IPS-NIHi7 (cell line): ENCODE measurements around the gene SEMA7A.
"Not testable (repeated sequence)": the region's sequence is repeated elsewhere in the genome, so short reads cannot be mapped to it uniquely, and the experiment has no call there.

Experiments used
- DNase-seq: peaks from one replicate; pipeline ENCODE4 v3.0.0; 2012; ENCODE audit warnings: mixed read lengths; ENCODE audit errors: extremely low spot score

SEMA7A gene

DNA sequence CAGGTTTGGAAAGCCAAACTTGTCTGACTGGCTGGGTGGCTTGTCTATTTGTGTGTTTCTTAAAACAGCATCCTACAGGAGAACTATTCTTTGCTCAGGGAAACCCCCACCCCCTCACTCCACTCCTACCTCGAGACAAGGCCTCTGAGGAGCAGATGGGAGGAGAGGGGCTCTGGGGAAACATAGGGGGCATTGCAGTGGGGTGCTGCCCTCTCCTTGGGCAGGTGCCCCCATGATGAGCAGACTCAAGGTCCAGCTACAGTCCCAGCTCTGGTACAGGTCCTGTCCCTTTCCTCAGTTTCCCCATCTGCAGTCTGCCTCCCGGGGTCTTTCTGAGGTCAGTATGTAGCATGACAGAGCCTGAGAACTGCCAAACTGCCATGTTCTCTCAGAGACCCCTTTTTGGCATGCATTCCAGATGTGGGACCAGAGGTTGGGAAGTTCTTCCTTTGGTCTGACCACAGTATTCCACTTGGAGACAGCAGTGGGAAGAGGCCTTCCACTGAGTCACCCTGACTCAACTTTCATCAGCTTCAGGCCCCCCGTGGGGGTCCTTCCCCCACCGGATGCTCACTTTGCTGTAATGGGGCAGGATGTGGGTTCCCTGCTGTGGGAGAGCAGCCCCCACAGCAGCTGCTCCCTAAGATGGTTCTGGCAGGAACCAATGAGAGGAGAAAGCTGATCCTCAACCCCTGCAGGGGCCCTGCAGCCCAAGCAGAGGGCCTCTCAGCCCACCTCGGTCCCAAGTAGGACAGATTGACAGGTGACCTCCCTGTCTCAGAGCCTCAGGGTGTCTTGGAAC, 34.0 kb downstream of the SEMA7A start:
- no peak for DNase-seq

DNA sequence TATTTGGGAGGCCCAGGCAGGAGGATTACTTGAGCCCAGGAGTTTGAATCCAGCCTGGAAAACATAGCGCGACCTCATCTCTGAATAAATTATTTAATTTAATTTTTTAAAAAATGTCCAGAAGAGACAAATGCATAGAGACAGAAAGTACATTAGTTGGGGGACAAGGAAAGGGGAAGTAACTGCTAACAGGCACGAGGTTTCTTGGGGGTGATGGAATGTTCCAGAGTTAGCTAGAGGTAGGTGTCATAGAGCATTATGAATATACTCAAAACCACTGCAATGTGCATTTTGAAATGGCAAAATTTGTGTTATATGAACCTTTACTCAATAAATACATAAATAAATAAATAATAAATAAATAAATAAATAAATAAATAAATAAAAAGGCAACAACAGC, 34.7 kb downstream of the SEMA7A start:
- no peak for DNase-seq

DNA sequence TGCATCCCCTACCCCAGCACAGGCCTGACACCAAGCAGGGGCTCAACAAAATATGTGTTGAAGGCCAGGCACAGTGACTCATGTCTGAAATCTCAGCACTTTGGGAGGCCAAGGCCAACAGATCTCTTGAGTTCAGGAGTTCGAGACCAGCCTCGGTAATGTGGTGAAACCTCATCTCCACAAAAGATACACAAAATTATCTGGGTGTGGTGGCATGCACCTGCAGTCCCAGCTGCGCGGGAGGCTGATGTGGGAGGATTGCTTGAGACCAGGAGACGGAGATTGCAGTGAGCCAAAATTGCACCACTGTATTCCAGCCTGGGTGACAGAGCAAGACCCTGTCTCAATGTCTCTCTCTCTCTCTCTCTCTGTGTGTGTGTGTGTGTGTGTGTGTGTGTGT, 35.6 kb downstream of the SEMA7A start:
- DNase-seq = no peak

- no peak for DNase-seq
Measured at GRCh38 chr15:74397239-74398068, 36.3 kb downstream of the SEMA7A start.

- DNase-seq = no peak
Measured at GRCh38 chr15:74396445-74397238, 37.1 kb downstream of the SEMA7A start.

GRCh38 chr15:74396146-74396438, 37.7 kb downstream of the SEMA7A start:
- DNase-seq = no peak

- DNase-seq = no peak
Measured at GRCh38 chr15:74395319-74396145, 38.2 kb downstream of the SEMA7A start.

DNA sequence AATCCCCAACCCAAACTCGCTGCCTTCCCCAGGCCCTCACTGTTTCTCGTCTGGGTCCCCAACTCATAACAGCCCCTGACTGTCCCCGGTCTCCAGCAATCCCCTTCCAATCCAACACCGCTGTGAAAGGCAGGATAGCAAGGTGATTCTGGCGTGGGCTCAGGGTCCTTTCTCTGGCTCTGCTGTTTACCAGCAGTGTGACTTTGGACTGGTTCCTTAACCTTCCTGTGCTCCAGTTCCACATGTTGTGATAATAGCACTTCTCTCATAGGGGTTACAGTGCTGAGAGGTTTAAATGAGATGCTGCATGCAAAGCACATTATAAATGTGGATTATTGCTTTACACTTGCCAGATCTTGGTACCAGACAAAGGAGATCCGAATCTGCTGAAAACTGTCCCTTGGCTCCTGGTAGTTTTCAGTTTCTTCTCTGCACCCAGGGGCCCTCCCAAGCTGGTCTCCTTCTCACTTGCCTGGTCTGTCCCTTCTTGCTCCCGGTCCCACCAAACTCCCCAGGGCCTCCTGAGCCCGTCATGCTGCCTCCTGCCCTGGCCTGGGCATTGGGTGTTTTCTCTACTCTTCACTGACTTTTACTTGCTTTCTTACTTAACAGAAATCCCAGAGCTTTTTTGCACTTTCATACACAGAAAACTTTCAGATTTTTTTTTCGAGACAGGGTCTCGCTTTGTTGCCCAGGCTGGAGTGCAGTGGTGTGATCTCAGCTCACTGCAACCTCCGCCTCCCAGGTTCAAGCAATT, 39.5 kb downstream of the SEMA7A start:
- DNase-seq = no peak

DNA sequence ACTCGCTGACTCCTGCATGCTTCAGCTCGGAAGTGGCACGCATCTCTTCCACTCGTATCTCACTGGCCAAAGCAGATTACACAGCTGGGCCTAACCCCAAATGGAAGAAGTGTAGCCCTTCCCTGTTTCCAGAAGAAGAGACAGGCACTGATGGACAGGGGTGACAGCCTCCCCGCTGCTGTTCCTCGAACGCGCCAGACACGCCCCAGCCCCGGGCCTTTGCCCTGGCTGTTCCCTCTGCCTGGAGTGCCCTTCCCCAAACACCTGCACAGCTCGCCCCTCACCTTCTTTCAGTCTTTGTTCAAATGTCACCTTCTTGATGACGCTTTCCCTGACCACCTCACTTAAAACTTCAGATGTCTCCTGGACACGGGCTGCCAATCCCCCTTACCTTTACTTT, 40.3 kb downstream of the SEMA7A start:
- no peak for DNase-seq

GRCh38 chr15:74392902-74393301, 40.9 kb downstream of the SEMA7A start:
- no peak for DNase-seq

GRCh38 chr15:74392451-74392830, 41.3 kb downstream of the SEMA7A start:
- DNase-seq = no peak

- no peak for DNase-seq
Measured at GRCh38 chr15:74391582-74392450, 41.9 kb downstream of the SEMA7A start.

DNA sequence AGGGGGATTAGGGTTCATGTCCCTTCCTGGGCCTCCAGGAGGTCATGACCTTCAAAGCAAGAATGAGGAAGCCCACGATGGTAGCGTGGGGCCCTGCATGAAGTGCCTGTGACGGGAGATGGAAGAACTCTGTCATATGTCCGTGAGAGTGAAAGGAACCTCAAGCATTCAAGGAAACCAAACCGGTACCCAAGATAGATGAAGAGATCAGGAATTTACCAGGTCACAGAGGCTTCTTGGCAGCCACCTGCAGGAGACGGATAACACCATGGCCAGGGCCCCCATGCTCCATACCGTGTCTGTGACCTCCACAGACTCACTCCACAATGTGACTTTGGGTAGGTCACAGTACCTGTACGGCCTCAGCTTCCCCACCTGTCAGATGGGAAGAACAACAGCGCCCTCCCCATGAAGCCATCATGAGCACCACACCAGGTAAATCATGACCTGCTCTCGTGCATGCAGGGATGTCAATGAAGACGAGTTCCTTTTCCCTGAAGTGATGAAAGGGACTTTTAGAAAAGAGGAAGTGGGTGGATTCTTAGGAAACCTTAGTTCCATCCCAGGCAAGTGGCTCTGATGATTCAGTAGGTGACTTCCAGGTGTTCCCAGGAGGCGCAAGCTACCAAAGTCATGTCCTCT, 43.0 kb downstream of the SEMA7A start:
- DNase-seq = no peak

DNA sequence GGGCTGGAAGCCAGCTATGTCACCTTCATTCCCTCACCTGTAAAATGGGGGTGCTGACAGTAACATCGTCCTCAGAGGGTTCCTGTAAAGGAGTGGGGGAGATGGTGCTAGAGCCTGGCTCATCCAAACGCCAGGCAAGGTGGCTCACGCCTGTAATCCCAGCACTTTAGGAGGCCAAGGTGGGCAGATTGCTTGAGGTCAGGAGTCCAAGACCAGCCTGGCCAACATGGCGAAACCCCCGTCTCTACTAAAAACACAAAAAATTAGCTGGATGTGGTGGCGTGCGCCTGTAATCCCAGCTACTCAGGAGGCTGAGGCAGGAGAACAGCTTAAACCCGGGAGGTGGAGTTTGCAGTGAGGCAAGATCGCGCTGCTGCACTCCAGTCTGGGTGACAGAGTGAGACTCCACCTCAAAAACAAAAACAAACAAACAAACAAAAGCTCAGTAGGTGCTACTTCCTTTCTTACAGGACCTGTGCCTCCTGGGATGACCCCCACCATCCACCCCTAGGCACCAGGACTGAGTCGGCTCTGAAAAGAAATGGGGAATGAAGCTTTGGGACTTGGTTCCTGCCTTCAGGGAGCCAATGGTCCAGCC, 43.6 kb downstream of the SEMA7A start:
- not testable (repeated sequence) for DNase-seq

- DNase-seq = no peak
Measured at GRCh38 chr15:74389241-74390048, 44.3 kb downstream of the SEMA7A start.

DNA sequence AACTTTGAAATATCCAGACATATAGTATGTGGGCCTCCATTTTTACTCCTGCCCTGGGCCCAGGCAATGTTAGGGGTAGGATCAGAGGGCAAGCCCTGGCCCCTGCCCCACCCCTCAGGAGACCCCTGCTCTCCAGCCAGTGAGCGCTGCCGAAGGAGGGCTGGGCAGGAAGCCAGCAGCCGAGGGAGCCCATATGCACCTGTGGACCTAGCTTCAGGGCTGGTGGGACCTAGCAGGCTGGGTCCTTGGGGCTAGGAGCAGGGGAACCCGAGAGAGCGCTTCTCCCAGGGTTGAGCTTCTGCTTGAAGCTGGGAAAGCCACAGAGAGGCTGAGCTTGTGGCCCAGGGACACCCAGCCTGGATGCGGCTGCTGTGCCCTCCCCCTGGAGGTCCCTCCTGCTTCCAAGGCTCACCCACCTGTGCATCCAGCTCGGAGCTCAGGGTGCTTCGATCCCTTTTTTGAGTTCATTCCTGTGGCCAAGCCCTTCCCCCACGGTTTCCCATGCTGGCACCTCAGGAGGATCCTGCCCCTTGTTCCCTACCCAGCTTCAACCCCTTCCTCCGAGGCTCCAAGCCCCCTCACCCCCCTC, 45.3 kb downstream of the SEMA7A start:
- no peak for DNase-seq

DNA sequence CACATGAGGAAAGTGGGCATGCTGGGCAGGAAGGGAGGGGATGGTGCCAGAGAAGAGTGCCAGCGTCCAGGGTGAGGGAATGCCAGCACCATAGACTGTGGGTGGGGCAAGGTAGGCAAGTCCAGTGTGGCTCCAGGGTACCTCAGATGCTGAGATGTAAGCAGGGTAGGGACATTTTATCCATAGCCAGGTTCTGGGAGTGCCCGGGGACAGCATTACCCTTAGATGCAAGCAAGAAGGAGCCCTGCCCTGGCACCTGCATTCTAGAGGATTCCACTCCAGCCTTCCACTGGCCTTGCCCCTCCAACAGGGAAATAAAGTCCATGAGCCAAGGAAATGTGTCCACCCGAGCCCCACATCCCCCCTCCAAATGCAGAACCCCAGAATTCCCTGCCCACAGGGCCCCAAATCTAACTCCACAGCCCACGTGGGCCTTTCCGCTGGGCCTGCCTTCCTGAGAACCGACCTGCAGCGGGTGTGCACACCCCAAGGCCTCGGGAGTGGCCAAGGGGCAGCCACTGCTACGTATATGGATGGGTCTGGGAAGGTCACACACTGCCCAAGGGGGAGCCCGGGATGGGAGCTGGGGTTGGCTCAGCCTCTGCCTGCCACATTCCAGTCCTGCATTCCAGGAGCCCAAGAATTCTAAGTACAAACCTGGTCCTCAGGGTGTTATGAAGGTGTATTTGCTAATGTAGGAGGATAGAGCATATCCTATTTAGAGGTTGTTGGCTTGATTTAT, 46.0 kb downstream of the SEMA7A start:
- DNase-seq = no peak
